ENCODE data around the gene PPP1R18.

GRCh38 chr6:30683980-30684338 is 2.5 kb downstream of the PPP1R18 start:
- no peak for TF ChIP-seq EZH2 (IDR thresholded peaks at IDR 0.05; ENCODE audit: insufficient read depth, poor library complexity, severe bottlenecking)
- TF ChIP-seq EZH2phosphoT487 (IDR thresholded peaks at IDR 0.05; ENCODE audit: insufficient read depth, low read depth) = no peak

All from GM23248 (cell line).